HG02885 (cell line): Measurements from ENCODE around the gene USP43.
"Not testable (repeated sequence)": the region's sequence is repeated elsewhere in the genome, so short reads cannot be mapped to it uniquely, and the experiment has no call there.

Experiments
- ATAC-seq: cut with Tn5 transposase; IDR thresholded peaks from one replicate; pipeline ENCODE4 v1.9.1; 2021; ENCODE audit warnings: mild to moderate bottlenecking; ENCODE audit not compliant: unreplicated experiment, poor library complexity

Gene USP43

GRCh38 chr17:9648521-9649110 is 3.3 kb downstream of the USP43 start:
- no peak for ATAC-seq

GRCh38 chr17:9658593-9659211 is 13.4 kb downstream of the USP43 start:
- no peak for ATAC-seq

GRCh38 chr17:9661027-9661426 is 15.7 kb downstream of the USP43 start:
- ATAC-seq: no peak

- ATAC-seq: not testable (repeated sequence)
Measured at GRCh38 chr17:9663511-9663910, 18.2 kb downstream of the USP43 start.

GRCh38 chr17:9666461-9667050 is 21.2 kb downstream of the USP43 start:
- ATAC-seq: no peak

GRCh38 chr17:9668517-9668916 is 23.2 kb downstream of the USP43 start:
- ATAC-seq: no peak

GRCh38 chr17:9669551-9670008 is 24.3 kb downstream of the USP43 start:
- ATAC-seq: no peak

- ATAC-seq: no peak
Measured at GRCh38 chr17:9670596-9670995, 25.3 kb downstream of the USP43 start.

GRCh38 chr17:9671559-9671958 is 26.2 kb downstream of the USP43 start:
- no peak for ATAC-seq

GRCh38 chr17:9672266-9672665 is 26.9 kb downstream of the USP43 start:
- ATAC-seq: no peak

GRCh38 chr17:9672691-9673090 is 27.4 kb downstream of the USP43 start:
- no peak for ATAC-seq

GRCh38 chr17:9676084-9676483 is 30.8 kb downstream of the USP43 start:
- ATAC-seq: no peak

GRCh38 chr17:9676820-9677310 is 31.5 kb downstream of the USP43 start:
- peak; percentile 37 for ATAC-seq

- ATAC-seq: no peak
Measured at GRCh38 chr17:9677411-9677810, 32.1 kb downstream of the USP43 start.

- no peak for ATAC-seq
Measured at GRCh38 chr17:9677896-9678295, 32.6 kb downstream of the USP43 start.

- no peak for ATAC-seq
Measured at GRCh38 chr17:9684955-9685621, 39.8 kb downstream of the USP43 start.

GRCh38 chr17:9693755-9694154 is 48.4 kb downstream of the USP43 start:
- ATAC-seq: no peak

GRCh38 chr17:9696279-9697044 is 51.1 kb downstream of the USP43 start:
- ATAC-seq: no peak

- no peak for ATAC-seq
Measured at GRCh38 chr17:9700136-9700535, 54.8 kb downstream of the USP43 start.

- ATAC-seq: no peak
Measured at GRCh38 chr17:9700754-9701476, 55.6 kb downstream of the USP43 start.
